A549 treated with Hydrocortisone at 1 μM for 4 hours (cell line): Measurements from ENCODE around the gene SMPD4. TPM values are rescaled to one million over a fixed set of nuclear protein-coding genes. Genes with fewer than 3 reads are reported as not detected.

Source experiments
- total RNA-seq: library from RNA; stranded (reverse); fragments of 200-300 nt; extraction: Qiagen RNA extraction; gene quantifications from 5 replicates; pipeline ENCODE4 v1.2.3, GENCODE V29; 2022

Gene SMPD4
- 75.3 to 80.3 TPM (median 77.0 TPM) in 5 replicates for total RNA-seq

DNA sequence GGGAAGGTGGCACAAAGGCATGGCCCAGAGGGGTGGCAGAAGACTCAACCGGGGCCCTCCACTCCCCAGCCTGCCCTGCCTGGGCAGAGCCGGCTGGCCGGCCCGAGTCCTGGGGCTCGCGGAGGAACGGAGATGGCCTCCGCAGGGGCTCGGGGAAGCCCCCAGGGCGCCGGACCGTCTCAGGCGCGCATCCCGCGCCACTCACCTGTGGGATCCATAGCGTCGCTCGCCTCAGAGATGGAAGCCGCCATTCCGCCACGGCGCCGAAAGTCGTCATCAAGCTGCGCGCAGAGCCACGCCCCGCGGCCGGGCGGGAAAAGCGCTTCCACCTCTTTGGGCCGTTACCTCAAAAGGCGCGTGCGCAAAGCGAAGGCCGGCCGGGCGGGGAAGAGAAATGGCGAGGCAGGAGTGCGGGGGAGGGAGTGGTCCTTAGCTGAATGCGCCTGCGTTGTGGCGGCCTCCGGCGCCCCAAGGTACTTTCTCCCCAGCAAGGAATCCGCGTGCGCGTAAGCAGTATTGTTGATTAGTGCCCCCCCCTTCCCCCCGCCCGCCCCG is at the start of gene SMPD4:
Gene SMPD4 (minus strand): TSS at position 278 of the 555 bp plus-strand sequence. CDS start 5,010 bp downstream, outside the sequence.

DNA sequence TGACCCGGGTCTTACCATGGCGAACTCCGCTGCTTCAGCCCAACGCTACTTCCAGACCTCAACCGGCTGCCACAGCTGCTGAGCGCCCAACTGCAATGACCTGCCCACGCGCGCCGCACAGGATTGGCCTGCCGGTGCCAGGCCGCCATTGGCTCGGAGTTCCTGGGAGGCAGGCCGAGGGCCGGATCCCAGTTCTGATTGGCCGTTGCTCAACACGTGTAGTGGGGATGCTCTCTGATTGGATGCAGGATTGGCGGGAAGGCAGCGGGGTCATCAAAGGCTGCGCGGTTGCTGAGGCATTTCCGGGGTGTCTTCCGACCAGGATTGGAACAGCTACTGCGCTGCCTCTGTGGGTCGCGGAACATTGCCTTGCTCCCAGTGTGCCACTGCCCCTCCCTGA is 16.9 kb upstream of the SMPD4 start, which contains the start of gene TUBA3E:
Gene TUBA3E (minus strand): TSS at position 97 of the 400 bp plus-strand sequence. CDS start 79 bp downstream, at position 18.

GRCh38 chr2:130181880-130182682 is 679 bp upstream of the SMPD4 start, which contains the start of gene MZT2B:
TSS of gene MZT2B (plus strand) at chr2:130182262. CDS start at chr2:130182283, 21 bp downstream.

DNA sequence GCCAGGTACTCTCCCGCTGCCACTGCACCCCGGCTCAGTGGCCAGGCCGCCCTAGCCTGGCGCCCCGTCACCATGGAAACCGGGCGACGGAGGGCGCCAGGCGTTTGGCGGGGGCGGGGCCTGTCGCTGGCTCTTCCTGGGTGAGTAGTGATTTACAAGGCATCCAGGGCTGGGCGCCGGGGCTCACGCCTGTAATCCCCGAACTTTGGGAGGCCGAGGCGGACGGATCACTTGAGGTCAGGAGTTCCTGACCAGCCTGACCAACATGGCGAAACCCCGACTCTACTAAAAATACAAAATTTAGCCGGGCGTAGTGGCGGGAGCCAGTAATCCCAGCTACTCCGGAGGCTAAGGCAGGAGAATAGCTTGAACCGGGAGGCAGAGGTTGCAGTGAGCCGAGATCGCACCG is 36.4 kb downstream of the SMPD4 start, which contains the start of gene CCDC74B:
Gene CCDC74B (minus strand): TSS at position 107 of the 409 bp plus-strand sequence. CDS start 116 bp downstream, outside the sequence.

DNA sequence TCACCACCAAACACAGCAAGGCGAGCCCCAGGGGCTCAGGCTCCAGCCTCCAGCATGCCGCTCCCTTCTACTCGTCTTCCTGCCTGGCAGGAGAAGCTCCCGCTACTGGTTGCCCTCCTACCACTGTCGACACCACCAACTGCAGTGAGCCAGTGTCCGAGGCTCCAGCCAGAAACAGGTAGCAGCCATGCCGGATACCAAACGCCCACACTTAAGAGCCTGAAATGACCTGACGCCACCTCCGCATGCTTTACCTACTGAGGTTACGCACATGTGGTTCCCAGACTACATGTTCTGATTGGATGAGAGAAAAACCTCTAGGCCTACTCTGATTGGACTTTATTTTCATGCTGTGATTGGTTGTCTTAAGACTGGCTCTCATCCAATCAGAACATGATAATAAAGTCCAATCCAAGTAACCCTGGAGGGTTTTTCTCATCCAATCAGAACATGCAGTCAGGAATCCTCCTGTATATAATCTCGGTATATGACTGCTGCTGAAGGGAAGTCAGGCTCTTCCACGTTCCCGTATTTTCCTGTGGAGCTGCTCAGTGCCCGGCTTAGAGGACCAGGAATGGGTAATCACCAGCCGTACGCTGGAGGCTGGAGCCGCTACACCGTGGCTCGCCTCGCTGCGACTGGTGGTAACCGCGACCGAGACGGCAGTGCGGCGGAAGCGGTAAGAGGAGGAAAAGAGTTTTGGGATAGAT is 52.1 kb downstream of the SMPD4 start, which contains the start of gene POTEF:
Gene POTEF (minus strand): TSS at position 103 of the 710 bp plus-strand sequence. CDS start 8,707 bp downstream, outside the sequence.

Other genes with a start within 250 kb of the SMPD4 start
- gene RAB6C, start 201.9 kb downstream of the SMPD4 start, total RNA-seq: not detected in 5 replicates
- gene POTEF, start 52.4 kb downstream of the SMPD4 start, total RNA-seq: not detected in 5 replicates
- 4.2 to 6.9 TPM (median 6.5 TPM) in 5 replicates for gene CCDC74B, start 36.5 kb downstream of the SMPD4 start, total RNA-seq
- gene MZT2B, start 660 bp upstream of the SMPD4 start, total RNA-seq: 222 to 450 TPM (median 414 TPM) in 5 replicates
- 3.0 to 4.6 TPM (median 4.2 TPM) in 5 replicates for gene TUBA3E, start 16.8 kb upstream of the SMPD4 start, total RNA-seq
- 139 to 176 TPM (median 158 TPM) in 5 replicates for gene IMP4, start 161.3 kb upstream of the SMPD4 start, total RNA-seq
- gene PTPN18, start 174.5 kb upstream of the SMPD4 start, total RNA-seq: 27.1 to 30.5 TPM (median 29.6 TPM) in 5 replicates